Measurements from ENCODE around the gene EPB41L5. TPM values are rescaled to one million over a fixed set of nuclear protein-coding genes. Genes with fewer than 3 reads are reported as not detected.
A peak's percentile ranks its signal among the peaks of the same experiment; 100 is the strongest.

Gene EPB41L5
- total RNA-seq, 1 donor from 2014 or later = 1.5 TPM

DNA sequence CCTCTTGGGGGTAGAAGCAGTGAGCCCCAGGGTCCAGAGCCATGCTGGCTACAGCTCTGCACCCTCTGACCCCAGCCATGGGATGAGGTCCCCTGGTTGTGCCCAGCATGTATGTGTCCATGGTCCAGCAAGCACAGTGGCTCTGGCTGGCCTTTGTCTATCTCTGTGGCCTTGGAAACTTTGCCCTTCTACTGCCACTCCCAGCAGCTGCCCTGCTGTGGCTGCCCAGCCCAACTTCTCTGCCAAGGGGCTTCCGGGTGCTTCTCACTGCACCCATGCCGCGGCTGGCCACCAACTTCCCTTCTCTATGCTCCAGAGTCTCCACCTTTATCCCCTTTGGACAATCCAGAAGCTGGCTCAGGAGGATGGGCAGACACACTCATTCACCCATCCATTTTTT, 191.5 kb downstream of the EPB41L5 start:
- DNase-seq (ENCODE audit: low spot score) = no peak
- no peak overlapping the region for H3K4me3 Mint-ChIP-seq (ENCODE audit: low read depth)
- intact Hi-C loops (cut with micrococcal nuclease) = no loop called here
- no peaks in the 10 kb centered on the region for H3K27me3 Mint-ChIP-seq (ENCODE audit: low read depth)
- H3K4me1 Mint-ChIP-seq (ENCODE audit: low read depth) = peaks cover 3% of the 10 kb centered on the region
- H3K27ac Mint-ChIP-seq = no peak overlapping the region
- no peaks in the 10 kb centered on the region for H3K36me3 Mint-ChIP-seq (ENCODE audit: low read depth)
- no peaks in the 10 kb centered on the region for H3K9me3 Mint-ChIP-seq

DNA sequence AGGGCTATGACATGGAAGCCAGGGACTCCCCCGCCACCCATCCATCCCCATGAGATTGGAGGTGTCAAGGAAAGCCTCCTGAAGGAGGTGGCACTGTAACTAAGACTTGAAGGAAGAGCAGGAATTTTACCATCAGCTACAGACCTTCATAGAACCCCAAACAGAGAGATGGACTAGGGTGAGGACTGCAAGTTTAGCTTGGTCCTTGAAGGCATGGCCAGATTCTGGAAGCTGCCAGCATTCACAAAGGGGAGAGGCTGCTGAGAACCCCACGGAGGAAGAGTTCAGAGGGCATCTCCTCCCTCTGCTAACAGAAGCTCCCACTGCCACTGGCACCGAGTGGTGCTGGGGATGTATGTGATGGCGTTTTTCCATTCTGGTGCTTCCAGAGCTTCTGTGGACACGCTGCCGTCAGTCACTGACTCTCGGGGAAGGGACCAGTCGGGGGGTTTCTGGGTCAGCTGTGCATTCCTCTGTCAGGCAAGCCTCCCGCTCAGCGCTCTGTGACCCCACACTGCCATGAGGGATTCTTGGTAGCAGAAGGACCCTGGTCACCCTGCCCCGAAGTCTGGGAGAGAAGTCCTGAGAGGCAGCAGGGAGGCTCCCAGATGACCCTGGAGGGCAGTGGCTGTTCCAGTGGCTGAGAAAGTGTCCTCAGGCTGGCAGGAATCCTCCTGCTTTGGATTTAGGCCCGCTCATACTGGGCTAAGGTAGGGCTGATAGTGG, 192.2 kb downstream of the EPB41L5 start:
- no peak for DNase-seq (ENCODE audit: low spot score)
- no peaks in the 10 kb centered on the region for H3K27me3 Mint-ChIP-seq (ENCODE audit: low read depth)
- no peaks in the 10 kb centered on the region for H3K9me3 Mint-ChIP-seq
- H3K4me3 Mint-ChIP-seq (ENCODE audit: low read depth) = no peak overlapping the region
- peaks cover 9% of the 10 kb centered on the region for H3K4me1 Mint-ChIP-seq (ENCODE audit: low read depth)
- H3K36me3 Mint-ChIP-seq (ENCODE audit: low read depth) = no peaks in the 10 kb centered on the region
- H3K27ac Mint-ChIP-seq = no peak overlapping the region
- intact Hi-C loops (cut with micrococcal nuclease) = no loop called here

DNA sequence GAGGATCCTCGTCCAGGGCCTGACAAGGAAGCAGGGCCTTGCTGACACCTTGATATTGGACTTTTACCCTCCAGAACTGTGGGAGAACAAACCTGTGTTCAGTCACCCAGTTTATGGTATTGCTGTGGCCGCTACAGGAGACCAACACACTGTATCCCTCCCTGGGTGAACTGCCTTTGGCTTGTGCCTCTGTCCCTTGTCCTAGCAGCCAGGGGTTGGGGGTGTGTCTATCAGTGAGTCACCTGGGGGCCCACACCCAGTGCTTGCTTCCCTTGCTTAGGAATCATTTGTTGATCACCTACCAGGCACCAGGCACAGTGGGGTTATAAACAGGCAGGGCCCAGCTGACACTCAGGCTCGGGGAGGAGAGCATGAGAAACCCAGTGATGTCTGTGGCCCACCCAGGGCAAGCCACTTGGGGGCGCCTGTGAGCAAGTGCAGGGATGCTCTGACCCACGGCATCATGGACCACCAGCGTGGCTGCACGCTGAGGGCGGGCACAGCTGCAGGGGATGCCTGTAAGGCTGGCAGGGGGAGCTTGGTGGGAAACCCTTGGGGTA, 193.2 kb downstream of the EPB41L5 start:
- no peak for DNase-seq (ENCODE audit: low spot score)
- H3K4me3 Mint-ChIP-seq (ENCODE audit: low read depth) = no peak overlapping the region
- no peaks in the 10 kb centered on the region for H3K27me3 Mint-ChIP-seq (ENCODE audit: low read depth)
- H3K9me3 Mint-ChIP-seq = no peaks in the 10 kb centered on the region
- H3K27ac Mint-ChIP-seq = no peak overlapping the region
- H3K36me3 Mint-ChIP-seq (ENCODE audit: low read depth) = no peaks in the 10 kb centered on the region
- intact Hi-C loops (cut with micrococcal nuclease) = loop anchor here (1.0 kb wide), 1 partner anchor 107 kb away; no protein-coding TSS in a partner anchor
- peaks cover 13% of the 10 kb centered on the region for H3K4me1 Mint-ChIP-seq (ENCODE audit: low read depth)

DNA sequence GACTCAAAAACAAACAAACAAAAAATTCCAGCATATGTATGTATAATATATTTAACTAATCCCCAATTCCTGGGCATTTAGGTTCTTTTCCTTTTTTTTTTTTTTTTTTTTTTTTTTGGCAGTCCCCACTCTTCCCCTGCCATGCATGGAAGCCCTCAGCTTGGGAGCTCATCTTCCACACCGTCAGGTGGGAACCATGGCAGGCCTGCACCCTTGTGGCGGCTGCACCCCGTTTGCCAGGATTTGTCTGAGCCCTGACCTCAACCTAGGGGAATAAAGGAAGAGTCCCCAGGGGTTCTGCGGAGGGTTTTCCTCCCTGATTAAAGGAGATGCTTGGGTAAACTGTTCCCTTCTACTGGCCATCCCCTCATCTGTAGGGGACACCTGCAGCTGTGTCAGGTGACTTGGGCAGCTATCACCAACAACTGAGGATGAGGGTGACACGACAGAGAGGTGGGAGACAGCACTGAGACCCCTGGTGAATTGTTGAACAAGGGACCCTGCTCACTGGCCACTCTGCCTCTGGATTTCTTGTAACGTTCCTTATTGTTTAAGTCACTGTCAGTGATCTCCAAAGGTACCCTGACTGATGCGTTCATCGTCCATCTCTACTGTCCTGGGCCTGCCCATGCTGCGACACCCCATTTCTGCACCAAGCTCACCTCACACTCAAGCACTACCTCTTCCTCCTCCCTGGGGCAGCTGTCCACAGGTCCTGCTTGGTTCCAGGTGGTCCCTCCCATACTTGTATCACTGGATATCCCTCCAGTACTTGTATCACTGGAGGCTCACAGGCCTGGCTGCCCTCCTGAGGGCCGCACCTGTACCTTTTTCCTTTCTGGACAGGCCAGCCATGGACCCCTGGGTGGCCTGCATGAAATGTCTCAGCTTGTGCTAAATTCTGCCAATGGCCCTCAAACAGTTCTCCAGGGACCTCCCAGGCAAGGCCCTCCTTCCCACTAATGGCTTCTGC, 195.8 kb downstream of the EPB41L5 start:
- intact Hi-C loops (cut with micrococcal nuclease) = no loop called here
- H3K4me3 Mint-ChIP-seq (ENCODE audit: low read depth) = no peak overlapping the region
- H3K36me3 Mint-ChIP-seq (ENCODE audit: low read depth) = no peaks in the 10 kb centered on the region
- H3K27me3 Mint-ChIP-seq (ENCODE audit: low read depth) = no peaks in the 10 kb centered on the region
- no peaks in the 10 kb centered on the region for H3K9me3 Mint-ChIP-seq
- H3K27ac Mint-ChIP-seq = no peak overlapping the region
- peaks cover 13% of the 10 kb centered on the region for H3K4me1 Mint-ChIP-seq (ENCODE audit: low read depth)
- no peak for DNase-seq (ENCODE audit: low spot score)

DNA sequence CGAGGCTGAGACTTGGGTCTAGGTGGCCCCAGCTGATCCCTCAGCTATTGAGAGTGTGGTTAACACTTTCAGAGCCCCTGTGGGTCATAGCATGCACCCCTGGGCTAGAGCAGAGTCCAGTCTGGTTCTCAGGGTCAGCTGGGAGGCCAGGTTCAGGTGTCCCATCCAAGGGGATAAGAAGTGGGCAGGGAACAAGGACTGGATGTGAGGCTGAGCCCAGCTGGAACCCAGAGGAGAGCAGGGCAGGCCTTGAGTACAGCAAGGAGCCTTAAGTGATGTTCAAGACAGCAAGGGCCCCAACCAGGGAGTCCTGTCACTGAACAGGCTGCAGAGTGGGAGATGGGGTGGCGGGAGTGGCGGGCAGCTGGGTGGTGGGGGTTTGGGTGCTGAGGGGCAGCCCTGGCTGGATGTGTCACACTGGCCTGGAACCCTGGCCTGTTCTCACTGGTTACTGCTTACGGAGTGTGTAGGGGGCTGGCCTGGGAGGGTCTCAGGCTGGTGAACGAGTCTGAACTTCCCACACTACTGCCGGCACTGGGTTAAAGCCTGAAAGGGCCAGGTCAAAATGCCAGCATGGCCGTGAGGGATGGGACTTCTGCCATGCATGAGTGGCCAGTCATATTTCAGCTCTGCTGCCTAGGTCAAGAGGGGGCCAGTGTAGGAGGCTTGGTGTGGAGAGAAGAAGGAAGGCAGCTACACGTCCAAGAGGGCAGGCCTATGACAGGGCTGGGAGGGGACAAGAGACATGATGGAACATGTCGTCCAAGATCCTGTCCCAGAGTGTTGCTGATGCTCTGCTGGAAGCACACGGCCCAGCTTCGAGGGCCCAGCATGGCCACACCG, 196.8 kb downstream of the EPB41L5 start:
- Mint-ChIP-seq H3K4me3 (ENCODE audit: low read depth) (no peak overlapping the region), H3K9me3 (no peaks in the 10 kb centered on the region), H3K27ac (peak overlapping the region; percentile 24), H3K27me3 (ENCODE audit: low read depth) (no peaks in the 10 kb centered on the region), H3K36me3 (ENCODE audit: low read depth) (no peaks in the 10 kb centered on the region), H3K4me1 (ENCODE audit: low read depth) (peaks cover 13% of the 10 kb centered on the region)
- intact Hi-C loops (cut with micrococcal nuclease) = no loop called here
- DNase-seq (ENCODE audit: low spot score) = no peak

DNA sequence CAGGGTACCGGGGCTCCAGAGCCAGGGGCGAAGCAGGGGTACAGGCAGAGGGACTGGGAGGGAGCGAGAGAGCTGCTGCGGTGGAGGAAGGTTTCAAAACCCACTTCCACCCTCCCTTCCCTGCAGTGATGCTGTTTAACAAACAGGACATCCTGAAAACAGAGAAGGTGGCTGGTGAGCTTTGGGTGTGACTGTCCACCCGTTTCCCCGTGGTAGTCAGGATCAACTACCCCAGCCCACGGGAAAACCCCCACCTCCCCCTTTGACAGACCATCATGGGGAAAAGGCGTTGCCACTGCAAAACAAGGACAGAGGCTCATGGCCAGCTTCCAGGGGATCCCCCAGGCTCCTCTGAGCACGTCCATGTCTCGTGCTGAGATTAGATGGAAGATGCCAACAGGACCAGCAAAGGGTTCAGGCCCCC, 197.4 kb downstream of the EPB41L5 start:
- DNase-seq (ENCODE audit: low spot score) = peak; percentile 9
- Mint-ChIP-seq H3K27me3 (ENCODE audit: low read depth) (no peaks in the 10 kb centered on the region), H3K4me1 (ENCODE audit: low read depth) (peaks cover 13% of the 10 kb centered on the region), H3K9me3 (no peaks in the 10 kb centered on the region), H3K4me3 (ENCODE audit: low read depth) (no peak overlapping the region), H3K27ac (peak overlapping the region; percentile 24), H3K36me3 (ENCODE audit: low read depth) (no peaks in the 10 kb centered on the region)
- intact Hi-C loops (cut with micrococcal nuclease) = no loop called here

DNA sequence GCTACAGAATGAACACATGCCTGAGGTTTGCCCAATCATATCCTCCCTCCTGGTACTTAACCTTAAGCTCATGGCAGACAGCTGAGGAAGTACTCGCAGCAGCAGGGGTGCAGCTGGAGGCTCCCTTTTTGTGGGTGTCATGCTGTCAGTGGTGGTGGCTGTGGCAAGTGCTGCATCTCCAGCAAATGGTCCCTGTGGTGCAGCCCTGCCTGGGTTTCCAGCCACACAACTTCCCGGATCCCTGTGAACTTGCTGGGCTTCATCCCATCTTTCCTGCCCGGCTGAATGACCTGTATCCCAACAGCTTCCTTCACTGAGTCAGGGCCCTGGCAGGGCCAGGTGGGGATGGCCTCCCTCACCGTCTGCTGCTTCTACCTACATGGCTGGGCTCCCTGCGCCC, 205.3 kb downstream of the EPB41L5 start:
- no peak overlapping the region for H3K4me3 Mint-ChIP-seq (ENCODE audit: low read depth)
- H3K27ac Mint-ChIP-seq = no peak overlapping the region
- H3K9me3 Mint-ChIP-seq = no peaks in the 10 kb centered on the region
- DNase-seq (ENCODE audit: low spot score) = no peak
- peaks cover 53% of the 10 kb centered on the region for H3K36me3 Mint-ChIP-seq (ENCODE audit: low read depth)
- no peaks in the 10 kb centered on the region for H3K27me3 Mint-ChIP-seq (ENCODE audit: low read depth)
- peaks cover 24% of the 10 kb centered on the region for H3K4me1 Mint-ChIP-seq (ENCODE audit: low read depth)
- intact Hi-C loops (cut with micrococcal nuclease) = no loop called here

DNA sequence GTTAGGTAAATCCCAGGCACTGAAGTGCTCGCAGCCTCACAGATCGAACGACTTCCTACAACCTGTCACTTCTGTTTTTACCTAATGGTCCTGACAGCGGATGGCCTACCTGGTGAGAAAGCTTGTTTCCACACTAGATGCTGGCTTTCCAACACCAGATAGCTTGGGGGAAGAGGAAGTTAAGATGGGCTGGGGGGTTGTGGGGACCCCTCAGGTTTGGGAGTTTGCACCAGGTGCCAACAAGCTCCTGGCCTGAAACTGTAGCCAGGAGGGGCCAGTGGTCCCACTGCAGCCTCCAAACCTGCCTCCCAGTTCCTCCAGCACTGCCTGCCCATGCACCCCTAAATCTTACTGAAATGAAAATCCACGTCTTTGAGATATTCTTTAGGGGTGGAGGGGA, 206.4 kb downstream of the EPB41L5 start:
- Mint-ChIP-seq H3K27me3 (ENCODE audit: low read depth) (no peaks in the 10 kb centered on the region), H3K36me3 (ENCODE audit: low read depth) (peaks cover 53% of the 10 kb centered on the region), H3K4me1 (ENCODE audit: low read depth) (peaks cover 32% of the 10 kb centered on the region), H3K4me3 (ENCODE audit: low read depth) (no peak overlapping the region), H3K9me3 (no peaks in the 10 kb centered on the region), H3K27ac (no peak overlapping the region)
- DNase-seq (ENCODE audit: low spot score) = no peak
- intact Hi-C loops (cut with micrococcal nuclease) = no loop called here

DNA sequence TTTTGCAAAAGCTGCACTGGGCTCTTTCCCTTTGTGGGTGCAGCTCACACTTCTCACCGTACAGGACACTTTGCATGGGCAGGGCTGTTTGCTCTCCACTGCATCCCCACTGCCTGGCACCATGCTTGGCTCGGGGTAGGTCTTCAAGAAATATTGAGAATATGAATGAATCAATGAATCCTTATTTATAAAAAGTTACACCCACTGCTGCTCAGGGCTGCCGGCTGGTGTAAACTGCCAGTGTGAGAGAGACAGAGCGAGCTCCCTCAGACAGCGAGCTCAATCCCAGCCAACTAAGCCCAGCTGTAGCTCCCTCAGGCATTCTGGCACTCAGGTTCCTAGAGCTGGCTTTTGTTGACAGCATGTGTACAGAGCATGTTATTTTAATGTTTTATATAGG, 206.9 kb downstream of the EPB41L5 start:
- Mint-ChIP-seq H3K4me3 (ENCODE audit: low read depth) (no peak overlapping the region), H3K36me3 (ENCODE audit: low read depth) (peaks cover 53% of the 10 kb centered on the region), H3K9me3 (no peaks in the 10 kb centered on the region), H3K4me1 (ENCODE audit: low read depth) (peaks cover 34% of the 10 kb centered on the region), H3K27me3 (ENCODE audit: low read depth) (no peaks in the 10 kb centered on the region), H3K27ac (no peak overlapping the region)
- intact Hi-C loops (cut with micrococcal nuclease) = loop anchor here (5.0 kb wide), 2 partner anchors 207 to 852 kb away; partner anchors contain the start of genes C2orf76, DBI and EPB41L5
- no peak for DNase-seq (ENCODE audit: low spot score)

DNA sequence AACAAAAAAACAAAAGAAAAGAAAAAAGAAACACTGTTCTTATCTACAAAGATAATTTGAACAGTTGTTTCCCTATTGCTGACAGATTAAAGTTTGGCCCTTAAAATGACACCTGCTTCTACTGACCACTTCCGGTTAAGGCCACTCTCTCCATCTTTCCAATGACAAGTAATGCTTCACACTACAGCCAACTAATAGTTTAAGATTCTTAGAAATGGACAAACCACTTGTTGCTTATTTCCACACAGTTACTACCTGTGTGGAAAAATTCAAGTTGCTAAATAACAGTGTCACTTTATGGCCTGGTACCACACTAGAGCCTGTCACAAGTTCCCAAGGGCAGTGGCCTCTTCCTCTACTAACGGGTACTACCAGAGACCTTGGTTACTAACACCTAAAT, 207.9 kb downstream of the EPB41L5 start:
- Mint-ChIP-seq H3K9me3 (no peaks in the 10 kb centered on the region), H3K36me3 (ENCODE audit: low read depth) (peaks cover 53% of the 10 kb centered on the region), H3K27ac (peak overlapping the region; percentile 35), H3K4me1 (ENCODE audit: low read depth) (peaks cover 38% of the 10 kb centered on the region), H3K27me3 (ENCODE audit: low read depth) (no peaks in the 10 kb centered on the region), H3K4me3 (ENCODE audit: low read depth) (peak overlapping the region; percentile 49)
- DNase-seq (ENCODE audit: low spot score) = no peak
- intact Hi-C loops (cut with micrococcal nuclease) = loop anchor here (5.0 kb wide), 2 partner anchors 208 to 853 kb away; partner anchors contain the start of genes C2orf76, DBI and EPB41L5

DNA sequence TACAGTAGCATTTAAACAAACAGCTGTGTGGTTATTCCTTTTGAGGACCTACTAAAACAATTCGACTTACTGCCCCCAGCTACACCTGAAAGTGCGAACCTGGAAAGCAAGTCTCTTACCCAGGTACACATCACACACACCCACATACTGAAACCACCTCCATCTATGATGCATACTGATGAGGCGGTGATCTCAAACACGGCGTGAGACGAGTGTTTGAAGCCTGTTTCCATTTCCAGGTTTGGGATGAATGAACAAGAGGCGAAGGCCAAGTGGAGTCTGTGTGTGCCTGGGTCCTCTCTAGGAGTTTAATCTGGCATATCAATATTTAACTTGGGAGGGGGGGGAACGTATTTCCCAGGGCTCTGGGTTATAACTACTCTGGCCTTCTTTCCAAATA, 208.7 kb downstream of the EPB41L5 start:
- H3K36me3 Mint-ChIP-seq (ENCODE audit: low read depth) = peaks cover 54% of the 10 kb centered on the region
- no peaks in the 10 kb centered on the region for H3K9me3 Mint-ChIP-seq
- H3K27ac Mint-ChIP-seq = peak overlapping the region; percentile 84
- no peak for DNase-seq (ENCODE audit: low spot score)
- H3K27me3 Mint-ChIP-seq (ENCODE audit: low read depth) = no peaks in the 10 kb centered on the region
- peaks cover 43% of the 10 kb centered on the region for H3K4me1 Mint-ChIP-seq (ENCODE audit: low read depth)
- H3K4me3 Mint-ChIP-seq (ENCODE audit: low read depth) = peak overlapping the region; percentile 73
- intact Hi-C loops (cut with micrococcal nuclease) = loop anchor here (2.0 to 5.0 kb wide), 5 partner anchors 31 to 854 kb away; partner anchors contain the start of genes C2orf76, DBI, EPB41L5 and RALB

All from activated T-helper 2 cell treated with anti-CD3 and anti-CD28 coated beads, Interferon-gamma antibody, Interleukin-2, Interleukin-4, amounts not matched to agents 10 μg/mL and 5 μg/mL and 100 μg/mL, durations not matched to agents 14 hours and 24 hours and 36 hours (primary cell).